ENCODE measurements around the gene CEBPZ. TPM values are rescaled to one million over a fixed set of nuclear protein-coding genes. Genes with fewer than 3 reads are reported as not detected.

CEBPZ gene
- total RNA-seq, 2 donors from 2014 or later = 23.5 to 27.5 TPM

DNA sequence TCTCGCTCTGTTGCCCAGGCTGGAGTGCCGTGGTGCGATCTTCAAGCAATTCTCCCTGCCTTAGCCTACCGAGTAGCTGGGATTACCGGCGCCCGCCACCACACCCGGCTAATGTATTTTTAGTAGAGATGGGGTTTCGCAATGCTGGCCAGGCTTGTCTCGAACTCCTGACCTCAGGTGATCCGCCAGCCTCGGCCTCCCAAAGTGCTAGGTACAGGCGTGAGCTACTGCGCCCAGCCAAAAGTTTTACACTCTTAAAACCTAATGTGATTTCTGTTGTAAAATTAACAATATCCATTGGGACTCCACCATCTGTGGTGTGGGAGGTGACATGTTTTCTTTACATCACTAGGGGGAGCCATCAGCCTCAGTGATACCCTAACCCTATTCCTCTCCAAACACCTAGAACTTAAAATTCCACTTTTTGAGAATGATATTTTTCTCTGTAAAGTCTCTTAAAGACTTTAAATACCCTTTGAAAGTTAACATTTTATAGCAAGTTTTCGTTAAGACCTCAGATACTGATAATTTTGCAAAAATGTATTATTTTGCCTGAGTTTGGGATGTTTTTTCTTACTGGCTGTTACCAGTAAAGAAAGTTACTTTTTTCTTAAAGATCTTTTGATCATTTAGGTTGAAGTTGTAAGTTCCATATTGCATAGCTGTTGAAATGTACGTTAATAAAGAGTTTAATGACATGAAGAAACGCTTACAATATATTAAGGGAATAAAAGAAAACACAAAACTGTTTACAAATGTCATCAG is 63.0 kb downstream of the CEBPZ start:
- no peaks in the 10 kb centered on the region for H3K36me3 ChIP-seq
- no peaks in the 10 kb centered on the region for H3K27me3 ChIP-seq
- no peak overlapping the region for H3K27ac ChIP-seq
- no peaks in the 10 kb centered on the region for H3K4me1 ChIP-seq
- H3K4me3 ChIP-seq = no peak overlapping the region
- TF ChIP-seq, protein P1, sequence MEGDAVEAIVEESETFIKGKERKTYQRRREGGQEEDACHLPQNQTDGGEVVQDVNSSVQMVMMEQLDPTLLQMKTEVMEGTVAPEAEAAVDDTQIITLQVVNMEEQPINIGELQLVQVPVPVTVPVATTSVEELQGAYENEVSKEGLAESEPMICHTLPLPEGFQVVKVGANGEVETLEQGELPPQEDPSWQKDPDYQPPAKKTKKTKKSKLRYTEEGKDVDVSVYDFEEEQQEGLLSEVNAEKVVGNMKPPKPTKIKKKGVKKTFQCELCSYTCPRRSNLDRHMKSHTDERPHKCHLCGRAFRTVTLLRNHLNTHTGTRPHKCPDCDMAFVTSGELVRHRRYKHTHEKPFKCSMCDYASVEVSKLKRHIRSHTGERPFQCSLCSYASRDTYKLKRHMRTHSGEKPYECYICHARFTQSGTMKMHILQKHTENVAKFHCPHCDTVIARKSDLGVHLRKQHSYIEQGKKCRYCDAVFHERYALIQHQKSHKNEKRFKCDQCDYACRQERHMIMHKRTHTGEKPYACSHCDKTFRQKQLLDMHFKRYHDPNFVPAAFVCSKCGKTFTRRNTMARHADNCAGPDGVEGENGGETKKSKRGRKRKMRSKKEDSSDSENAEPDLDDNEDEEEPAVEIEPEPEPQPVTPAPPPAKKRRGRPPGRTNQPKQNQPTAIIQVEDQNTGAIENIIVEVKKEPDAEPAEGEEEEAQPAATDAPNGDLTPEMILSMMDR (IDR thresholded peaks at IDR 0.05) = peak; percentile 55 to 71
- DNase-seq (ENCODE audit: low spot score) = no peak
- H3K9me3 ChIP-seq = peaks cover 0 to 12% of the 10 kb centered on the region in 2 donors

DNA sequence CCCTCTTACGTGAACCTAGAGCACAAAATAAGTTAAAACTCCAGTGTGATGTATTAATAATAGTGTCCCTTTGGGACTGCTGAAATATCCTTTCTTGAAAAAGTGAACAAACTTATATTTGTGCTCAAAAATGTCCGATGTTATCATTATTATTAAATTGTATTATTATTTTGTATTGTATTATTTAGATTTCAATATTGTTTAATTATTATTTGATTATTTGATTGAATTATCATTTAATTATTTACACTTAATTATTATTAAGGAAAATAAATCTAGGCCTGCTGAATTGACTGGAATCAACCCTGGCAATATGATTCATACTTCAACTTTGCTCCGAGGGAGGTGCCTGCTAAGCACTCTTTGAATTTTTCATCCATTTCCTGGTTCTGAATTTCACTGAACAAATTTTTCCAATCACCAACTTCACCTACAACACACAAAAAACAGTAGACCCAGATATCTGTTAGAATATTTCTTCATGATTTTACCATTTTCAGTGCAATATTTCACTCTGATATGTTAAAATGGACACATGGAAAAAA is 63.7 kb downstream of the CEBPZ start:
- TF ChIP-seq, protein P1 (IDR thresholded peaks at IDR 0.05) = no peak
- Histone ChIP-seq H3K27ac (no peak overlapping the region), H3K4me3 (no peak overlapping the region), H3K9me3 (peaks cover 0 to 12% of the 10 kb centered on the region in 2 donors), H3K27me3 (no peaks in the 10 kb centered on the region), H3K36me3 (no peaks in the 10 kb centered on the region), H3K4me1 (no peaks in the 10 kb centered on the region)
- no peak for DNase-seq (ENCODE audit: low spot score)

DNA sequence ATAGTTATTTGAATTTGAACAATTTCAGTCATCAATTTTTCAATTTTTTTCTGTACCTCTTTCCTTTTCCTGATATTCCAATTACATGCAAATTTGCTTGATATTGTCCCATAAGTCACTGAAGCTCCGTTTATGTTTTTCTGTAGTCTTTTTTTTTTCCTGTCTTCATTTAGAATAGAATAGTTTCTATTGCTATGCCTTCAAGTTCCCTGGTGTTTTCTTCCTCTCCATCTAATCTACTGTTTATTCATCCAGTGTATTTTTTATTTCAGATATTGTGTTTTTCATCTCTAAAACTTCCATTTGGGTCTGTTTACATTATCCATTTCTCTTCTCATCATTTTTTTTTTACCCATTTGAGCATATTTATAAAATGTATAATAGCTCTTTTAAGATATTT is 66.6 kb downstream of the CEBPZ start:
- no peaks in the 10 kb centered on the region for H3K27me3 ChIP-seq
- H3K36me3 ChIP-seq = no peaks in the 10 kb centered on the region
- H3K27ac ChIP-seq = no peak overlapping the region
- no peak overlapping the region for H3K4me3 ChIP-seq
- peaks cover 0 to 12% of the 10 kb centered on the region in 2 donors for H3K9me3 ChIP-seq
- DNase-seq (ENCODE audit: low spot score) = no peak
- TF ChIP-seq, protein P1 (IDR thresholded peaks at IDR 0.05) = no peak
- no peaks in the 10 kb centered on the region for H3K4me1 ChIP-seq

DNA sequence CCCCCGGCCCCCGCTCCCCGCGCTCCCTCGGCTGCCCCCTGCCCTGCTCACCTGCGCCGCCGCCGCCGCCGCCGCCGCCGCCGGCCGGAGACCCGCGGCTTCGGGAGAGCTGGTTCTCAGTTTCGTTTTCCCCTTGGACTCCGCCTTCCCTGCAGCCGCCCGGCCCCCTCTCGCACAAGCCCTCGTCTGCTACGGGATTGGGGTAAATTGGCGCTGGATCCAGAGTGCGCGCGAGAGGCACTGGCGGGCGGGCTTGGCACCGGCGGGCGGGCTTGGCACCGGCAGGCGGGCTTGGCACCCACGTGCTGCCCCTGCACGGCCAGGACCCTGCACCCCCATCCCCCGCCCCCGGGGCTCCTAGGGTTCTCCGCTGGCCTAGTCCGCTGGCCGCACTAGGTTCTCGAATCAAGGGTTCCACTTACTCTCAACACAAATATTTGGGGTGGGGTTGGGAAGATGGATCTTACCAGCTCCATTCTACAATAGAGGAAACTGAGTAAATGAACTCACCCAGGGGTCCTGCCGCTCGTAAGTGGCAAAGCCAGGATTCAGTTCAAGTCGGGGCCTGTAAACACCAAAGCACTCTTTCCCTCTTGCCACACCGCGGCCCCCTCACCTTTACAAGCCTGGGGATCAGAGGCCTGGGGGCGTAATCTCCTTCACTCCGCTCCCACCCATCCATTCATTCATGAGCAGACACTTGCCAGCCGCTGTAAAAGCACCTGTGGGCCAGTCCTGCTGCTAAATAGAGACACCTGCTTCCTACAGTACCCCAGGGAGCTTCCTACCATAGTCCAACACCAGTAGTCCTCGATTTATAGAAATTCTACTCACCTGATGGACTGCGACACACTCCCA is 74.3 kb downstream of the CEBPZ start, which contains the start of gene EIF2AK2:
EIF2AK2 (minus strand) TSS at position 124 of the 858 bp plus-strand sequence. CDS start 9,174 bp downstream, outside the sequence.
- Histone ChIP-seq H3K9me3 (no peaks in the 10 kb centered on the region), H3K4me3 (peak within 1 kb of the TSS; percentile 87), H3K4me1 (peaks cover 0 to 18% of the 10 kb centered on the region in 2 donors), H3K27me3 (no peaks in the 10 kb centered on the region), H3K27ac (peak within 1 kb of the TSS; percentile 83 to 86), H3K36me3 (no peaks in the 10 kb centered on the region)
- DNase-seq (ENCODE audit: low spot score) = peak; percentile 86
- TF ChIP-seq, protein P1 (IDR thresholded peaks at IDR 0.05) = no peak

DNA sequence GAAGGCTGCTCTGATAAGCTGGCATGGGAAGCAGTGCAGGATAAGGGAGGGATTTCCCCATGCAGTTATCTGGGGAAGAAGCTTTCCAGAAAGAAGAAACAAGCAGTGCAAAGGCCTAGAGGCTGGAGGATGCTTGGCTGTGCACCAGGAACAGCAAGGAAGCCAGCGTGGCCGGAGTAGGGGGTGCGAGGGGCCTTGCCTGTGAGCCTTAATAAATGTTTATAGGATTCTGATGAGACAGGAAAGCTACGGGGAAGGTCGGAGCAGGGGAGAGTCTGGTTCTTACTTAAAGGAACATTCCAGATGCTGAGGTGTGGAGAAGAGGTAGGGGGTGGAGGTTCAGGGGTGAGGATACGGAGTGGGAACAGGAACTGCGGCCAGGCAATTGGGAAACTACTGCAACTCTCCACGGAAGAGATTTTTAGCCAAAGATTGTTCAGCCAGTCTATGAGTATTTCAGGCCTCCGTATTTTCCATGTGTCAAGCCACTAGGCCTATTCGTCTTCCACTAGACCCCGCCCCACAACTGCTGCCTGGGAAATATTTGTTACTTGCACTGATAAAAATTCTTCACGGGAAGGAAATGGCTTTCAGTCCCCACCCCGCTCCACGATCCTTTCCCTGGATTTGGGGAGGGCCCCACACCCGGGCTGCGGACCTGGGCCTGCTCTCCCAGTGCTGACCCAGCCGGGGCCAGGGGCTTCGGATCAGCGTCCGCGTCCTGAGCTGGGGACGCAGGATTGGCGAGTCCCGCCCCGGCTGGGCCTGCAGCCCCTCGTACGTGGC is 75.1 kb downstream of the CEBPZ start:
- peak overlapping the region; percentile 87 for H3K4me3 ChIP-seq
- peak; percentile 74 for DNase-seq (ENCODE audit: low spot score)
- H3K4me1 ChIP-seq = peaks cover 0 to 18% of the 10 kb centered on the region in 2 donors
- TF ChIP-seq, protein P1 (IDR thresholded peaks at IDR 0.05) = no peak
- H3K9me3 ChIP-seq = no peaks in the 10 kb centered on the region
- no peaks in the 10 kb centered on the region for H3K27me3 ChIP-seq
- H3K36me3 ChIP-seq = no peaks in the 10 kb centered on the region
- H3K27ac ChIP-seq = peak overlapping the region; percentile 83 to 86
